IPS-18a (cell line): ENCODE results near the gene NCF2.

Source experiments
- H3K27ac ChIP-seq: one replicate; pipeline ENCODE4 v1.5.1; 2013; ENCODE audit warnings: low read length
- H3K27me3 ChIP-seq: one replicate; pipeline ENCODE4 v1.6.1; 2013; ENCODE audit warnings: mild to moderate bottlenecking, low read length; ENCODE audit not compliant: control insufficient read depth, insufficient read depth
- H3K36me3 ChIP-seq: one replicate; pipeline ENCODE4 v1.6.1; 2013; ENCODE audit warnings: low read depth, low read length; ENCODE audit not compliant: control insufficient read depth
- H3K4me1 ChIP-seq: one replicate; pipeline ENCODE4 v1.6.1; 2013; ENCODE audit warnings: low read depth, low read length; ENCODE audit not compliant: control insufficient read depth
- H3K4me3 ChIP-seq: one replicate; pipeline ENCODE4 v1.5.1; 2013; ENCODE audit warnings: low read length
- H3K9ac ChIP-seq: one replicate; pipeline ENCODE4 v1.6.1; 2013; ENCODE audit warnings: mild to moderate bottlenecking, low read length, moderate library complexity
- H3K9me3 ChIP-seq: one replicate; pipeline ENCODE4 v1.6.1; 2013; ENCODE audit warnings: low read depth, low read length; ENCODE audit not compliant: control insufficient read depth

Gene NCF2

GRCh38 chr1:183514235-183514634 is 76.0 kb downstream of the NCF2 start:
- no peak overlapping the region for H3K27ac ChIP-seq
- no peaks in the 10 kb centered on the region for H3K27me3 ChIP-seq
- H3K9ac ChIP-seq: no peak overlapping the region
- H3K9me3 ChIP-seq: no peaks in the 10 kb centered on the region
- peaks cover 6% of the 10 kb centered on the region for H3K4me1 ChIP-seq
- H3K4me3 ChIP-seq: no peak overlapping the region
- H3K36me3 ChIP-seq: peaks cover 21% of the 10 kb centered on the region

- H3K27me3 ChIP-seq: no peaks in the 10 kb centered on the region
- H3K4me3 ChIP-seq: no peak overlapping the region
- no peak overlapping the region for H3K27ac ChIP-seq
- peaks cover 10% of the 10 kb centered on the region for H3K36me3 ChIP-seq
- H3K9ac ChIP-seq: no peak overlapping the region
- H3K9me3 ChIP-seq: no peaks in the 10 kb centered on the region
- peaks cover 6% of the 10 kb centered on the region for H3K4me1 ChIP-seq
Observed at GRCh38 chr1:183512450-183512849, 77.8 kb downstream of the NCF2 start.

- Histone ChIP-seq H3K9ac (no peak overlapping the region), H3K27ac (no peak overlapping the region), H3K36me3 (no peaks in the 10 kb centered on the region), H3K27me3 (no peaks in the 10 kb centered on the region), H3K4me3 (no peak overlapping the region), H3K9me3 (no peaks in the 10 kb centered on the region), H3K4me1 (peaks cover 6% of the 10 kb centered on the region)
Observed at GRCh38 chr1:183508694-183509093, 81.6 kb downstream of the NCF2 start.

GRCh38 chr1:183506561-183506960 is 83.7 kb downstream of the NCF2 start:
- Histone ChIP-seq H3K27me3 (no peaks in the 10 kb centered on the region), H3K27ac (no peak overlapping the region)

More at GRCh38 chr1:183506561-183506960, 83.7 kb downstream of the NCF2 start:
- Histone ChIP-seq H3K9me3 (no peaks in the 10 kb centered on the region), H3K4me1 (peaks cover 6% of the 10 kb centered on the region), H3K36me3 (no peaks in the 10 kb centered on the region), H3K4me3 (no peak overlapping the region), H3K9ac (no peak overlapping the region)
